CD4-positive, alpha-beta T cell (primary cell): ENCODE results near the gene KCNMA1. TPM values are rescaled to one million over a fixed set of nuclear protein-coding genes. Genes with fewer than 3 reads are reported as not detected.

Source experiments
- ATAC-seq: fragments of 200-7000 bp; cut with Tn5 transposase; one replicate; pipeline ENCODE4 v1.10.0; 2022; ENCODE audit warnings: mild to moderate bottlenecking; ENCODE audit not compliant: poor library complexity
- CTCF ChIA-PET: fragments of 350-600 bp; sonication (Branson Sonifier 250); formaldehyde crosslinking; loops from one replicate; lab custom pipeline; 2021; ENCODE audit warnings: antibody characterized with exemption, inconsistent platforms; lab: Charles Lee
- POLR2A ChIA-PET: fragments of 350-600 bp; sonication (Branson Sonifier 250); formaldehyde crosslinking; loops from one replicate; lab custom pipeline; 2021; ENCODE audit warnings: antibody characterized with exemption, inconsistent platforms; lab: Charles Lee
- DNase-seq, 14 experiments: peaks; one replicate each; pipeline ENCODE4 v3.0.0-alpha.2; 2013 to 2020; ENCODE audit warnings: mixed read lengths in 2 of 14
- H3K27ac ChIP-seq, 2 donors: one replicate each; pipeline versions ENCODE4 v1.5.1 to v1.7.0; 2013; ENCODE audit warnings: low read length in 2 of 2, low read depth in 1 of 2, mild to moderate bottlenecking in 1 of 2
- H3K27me3 ChIP-seq, 2 experiments: 1 replicate in 1 of 2; 2 replicates in 1 of 2; pipeline versions ENCODE4 v1.6.1 to v1.7.0; 2013; ENCODE audit warnings: low read length in 2 of 2, control low read depth in 1 of 2, mild to moderate bottlenecking in 1 of 2, moderate library complexity in 1 of 2; ENCODE audit not compliant: insufficient read depth in 2 of 2, control insufficient read depth in 1 of 2
- H3K36me3 ChIP-seq: one replicate; pipeline ENCODE4 v1.6.1; 2013; ENCODE audit warnings: low read length, control low read depth; ENCODE audit not compliant: insufficient read depth
- H3K4me1 ChIP-seq: one replicate; pipeline ENCODE4 v1.6.1; 2013; ENCODE audit warnings: low read length, control low read depth; ENCODE audit not compliant: insufficient read depth
- H3K4me3 ChIP-seq: one replicate; pipeline ENCODE4 v1.5.1; 2013; ENCODE audit warnings: mild to moderate bottlenecking, low read length, moderate library complexity
- H3K9me3 ChIP-seq, 2 experiments: 1 replicate in 1 of 2; 2 replicates in 1 of 2; pipeline versions ENCODE4 v1.6.1 to v1.7.0; 2013; ENCODE audit warnings: low read length in 2 of 2, mild to moderate bottlenecking in 2 of 2, control low read depth in 1 of 2, moderate library complexity in 1 of 2; ENCODE audit not compliant: control insufficient read depth in 1 of 2, insufficient read depth in 1 of 2
- H3K27ac Mint-ChIP-seq: one replicate; pipeline ENCODE4 v1.8.0; 2020; ENCODE audit warnings: mixed read lengths
- H3K27me3 Mint-ChIP-seq: one replicate; pipeline ENCODE4 v1.8.0; 2021; ENCODE audit warnings: mixed read lengths
- H3K36me3 Mint-ChIP-seq: one replicate; pipeline ENCODE4 v1.8.0; 2021; ENCODE audit warnings: low read depth, mixed read lengths
- H3K4me1 Mint-ChIP-seq: one replicate; pipeline ENCODE4 v1.8.0; 2021; ENCODE audit warnings: low read depth, mixed read lengths
- H3K4me3 Mint-ChIP-seq: one replicate; pipeline ENCODE4 v1.8.0; 2020; ENCODE audit warnings: mild to moderate bottlenecking, mixed read lengths
- H3K9me3 Mint-ChIP-seq: one replicate; pipeline ENCODE4 v1.8.0; 2020; ENCODE audit warnings: mixed read lengths
- CTCF ChIP-seq: fragments of 200-600 bp; IDR thresholded peaks from one replicate; pipeline ENCODE4 v1.8.0; 2022; ENCODE audit warnings: antibody characterized with exemption, mild to moderate bottlenecking
- intact Hi-C, 2 experiments: fragments of 100-400 bp; cut with DNase I in 1 of 2; cut with micrococcal nuclease in 1 of 2; formaldehyde crosslinking; loops; one replicate each; pipeline versions ENCODE4 v1.15.1 to v1.9.0; 2023 to 2025; cut with DNase I, micrococcal nuclease
- total RNA-seq, 174 experiments: library from RNA in 2 of 174; stranded (reverse) in 2 of 174; gene quantifications; one replicate each; pipeline ENCODE4 v1.2.3 and lab custom pipeline; 2021 to 2026

KCNMA1 gene
- total RNA-seq, 2 experiments from 2014 or later = not detected

- ATAC-seq = no peak
- H3K4me1 ChIP-seq = no peaks in the 10 kb centered on the region
- no peaks in the 10 kb centered on the region for H3K4me1 Mint-ChIP-seq
- intact Hi-C loops = no loop called here
- no peak for DNase-seq
- H3K36me3 Mint-ChIP-seq = no peaks in the 10 kb centered on the region
- H3K9me3 Mint-ChIP-seq = no peaks in the 10 kb centered on the region
- no peak for TF ChIP-seq CTCF
- H3K27me3 Mint-ChIP-seq = peaks cover 9% of the 10 kb centered on the region
- ChIA-PET CTCF (no interaction called here), POLR2A (no interaction called here)
- H3K4me3 Mint-ChIP-seq = no peak overlapping the region
- no peak overlapping the region for H3K27ac Mint-ChIP-seq
- no peaks in the 10 kb centered on the region for H3K36me3 ChIP-seq
- no peak overlapping the region for H3K4me3 ChIP-seq
- H3K9me3 ChIP-seq = peaks cover 0 to 7% of the 10 kb centered on the region in 2 experiments
- H3K27me3 ChIP-seq = no peaks in the 10 kb centered on the region
- no peak overlapping the region for H3K27ac ChIP-seq
These were observed 239.1 kb downstream of the KCNMA1 start for GRCh38 chr10:77398558-77398957.

GRCh38 chr10:77397103-77397502 is 240.5 kb downstream of the KCNMA1 start:
- intact Hi-C loops = no loop called here
- POLR2A ChIA-PET = no interaction called here
- peaks cover 6% of the 10 kb centered on the region for H3K27me3 Mint-ChIP-seq
- H3K27ac Mint-ChIP-seq = no peak overlapping the region
- Histone ChIP-seq H3K9me3 (peaks cover 0 to 10% of the 10 kb centered on the region in 2 experiments), H3K27me3 (no peaks in the 10 kb centered on the region), H3K27ac (no peak overlapping the region), H3K4me3 (no peak overlapping the region), H3K36me3 (no peaks in the 10 kb centered on the region), H3K4me1 (no peaks in the 10 kb centered on the region)
- no peak overlapping the region for H3K4me3 Mint-ChIP-seq
- no peaks in the 10 kb centered on the region for H3K36me3 Mint-ChIP-seq
- H3K4me1 Mint-ChIP-seq = no peaks in the 10 kb centered on the region
- no peaks in the 10 kb centered on the region for H3K9me3 Mint-ChIP-seq
- CTCF ChIA-PET = no interaction called here
- ATAC-seq (no peak), DNase-seq (no peak)
- TF ChIP-seq CTCF = no peak

- intact Hi-C loops = no loop called here
- H3K9me3 Mint-ChIP-seq = no peaks in the 10 kb centered on the region
- H3K36me3 Mint-ChIP-seq = no peaks in the 10 kb centered on the region
- POLR2A ChIA-PET = no interaction called here
- H3K36me3 ChIP-seq = no peaks in the 10 kb centered on the region
- no peak overlapping the region for H3K4me3 ChIP-seq
- peaks cover 0 to 10% of the 10 kb centered on the region in 2 experiments for H3K9me3 ChIP-seq
- TF ChIP-seq CTCF = no peak
- H3K4me1 Mint-ChIP-seq = no peaks in the 10 kb centered on the region
- CTCF ChIA-PET = no interaction called here
- H3K27ac Mint-ChIP-seq = no peak overlapping the region
- DNase-seq = no peak
- H3K4me1 ChIP-seq = no peaks in the 10 kb centered on the region
- no peak overlapping the region for H3K27ac ChIP-seq
- no peaks in the 10 kb centered on the region for H3K27me3 ChIP-seq
- H3K27me3 Mint-ChIP-seq = no peaks in the 10 kb centered on the region
- H3K4me3 Mint-ChIP-seq = no peak overlapping the region
- ATAC-seq = no peak
These were observed 241.3 kb downstream of the KCNMA1 start for GRCh38 chr10:77396290-77396689.
